ENCODE measurements around the gene DOCK6. TPM values are rescaled to one million over a fixed set of nuclear protein-coding genes. Genes with fewer than 3 reads are reported as not detected.

Gene DOCK6
- total and polyA plus RNA-seq, 10 of the 15 experiments (the other 5 are each of a cell fraction or from before 2014, with no cell fraction given) = 0.76 to 24.8 (median 4.7) TPM

DNA sequence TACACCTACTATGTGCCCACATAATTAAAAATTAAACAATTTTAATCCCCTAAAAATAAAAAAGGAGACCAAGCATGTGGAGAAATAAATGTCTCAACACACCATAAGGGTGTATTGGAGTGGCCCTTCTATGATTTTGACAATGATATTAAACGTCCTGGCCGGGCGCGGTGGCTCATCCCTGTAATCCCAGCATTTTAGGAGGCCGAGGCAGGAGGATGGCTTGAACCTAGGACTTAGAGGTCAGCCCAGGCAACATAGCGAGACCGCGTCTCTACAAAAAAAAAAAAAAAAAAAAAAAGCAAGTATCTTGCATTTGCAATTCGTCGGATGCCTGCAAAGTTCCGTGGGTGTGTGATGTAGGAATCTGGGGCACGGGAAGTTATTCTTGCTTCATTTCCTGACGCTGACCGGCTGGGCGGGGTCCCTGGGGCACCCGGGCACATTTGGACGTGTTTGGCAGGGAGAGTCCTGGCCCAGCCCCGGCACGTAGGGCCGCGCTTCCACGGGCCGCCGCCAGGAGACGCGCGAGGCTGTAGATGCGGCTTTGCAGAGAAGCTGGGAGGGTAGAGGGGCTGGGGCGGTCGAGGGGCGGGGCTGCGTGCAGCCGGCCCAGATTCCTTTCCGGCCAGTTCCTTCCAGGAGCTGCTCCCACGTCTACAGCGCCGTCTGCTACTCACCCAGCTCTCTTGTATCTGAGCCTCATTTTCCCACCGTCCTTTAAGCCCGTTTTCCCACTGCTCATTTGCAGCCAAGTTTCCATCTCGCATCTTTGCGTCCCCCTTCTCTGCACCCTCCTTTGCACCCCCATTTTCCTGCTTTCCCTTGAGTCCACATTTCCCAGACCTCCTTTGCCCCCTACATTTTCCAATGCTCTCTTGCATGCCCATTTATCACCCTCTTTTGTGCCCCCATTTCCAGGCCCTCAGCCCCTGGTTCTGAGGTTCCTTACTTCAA is 31.4 kb upstream of the DOCK6 start:
- RAD21 ChIA-PET (ENCODE audit: unreplicated experiment) = interaction anchor here (0.6 to 1.2 kb wide), 12 partner anchors 11 to 1662 kb away, joined by 3 to 27 read pairs (median 4); partner anchors contain the start of genes CCDC159, CNN1, ELOF1 and ODAD3
- in situ Hi-C loops (cut with MboI) = loop anchor here (10.0 kb wide), 1 partner anchor 181 kb away; no protein-coding TSS in a partner anchor
- peak; percentile 53; the same call in 1 of the 2 replicates for TF ChIP-seq ZNF384 (IDR thresholded peaks at IDR 0.05; ENCODE audit: borderline replicate concordance, low read depth, low read length)
- TF ChIP-seq SMC3 (IDR thresholded peaks at IDR 0.05; ENCODE audit: borderline replicate concordance, low read length) = peak; percentile 94
- peak; percentile 48; the same call in 1 of the 2 replicates for TF ChIP-seq IKZF1 (conservative IDR thresholded peaks at IDR 0.05)
- TF ChIP-seq SMARCA5 (IDR thresholded peaks at IDR 0.05) = peak; percentile 72; the same call in 1 of the 2 replicates
- TF ChIP-seq HDGF (IDR thresholded peaks at IDR 0.05) = 0 out of 2 replicates have a peak, but pooled peaks have one; percentile 39
- peak; percentile 96 for TF ChIP-seq RAD21 (IDR thresholded peaks at IDR 0.05; ENCODE audit: insufficient read depth, low read depth, low read length)
- TF ChIP-seq, protein P1, sequence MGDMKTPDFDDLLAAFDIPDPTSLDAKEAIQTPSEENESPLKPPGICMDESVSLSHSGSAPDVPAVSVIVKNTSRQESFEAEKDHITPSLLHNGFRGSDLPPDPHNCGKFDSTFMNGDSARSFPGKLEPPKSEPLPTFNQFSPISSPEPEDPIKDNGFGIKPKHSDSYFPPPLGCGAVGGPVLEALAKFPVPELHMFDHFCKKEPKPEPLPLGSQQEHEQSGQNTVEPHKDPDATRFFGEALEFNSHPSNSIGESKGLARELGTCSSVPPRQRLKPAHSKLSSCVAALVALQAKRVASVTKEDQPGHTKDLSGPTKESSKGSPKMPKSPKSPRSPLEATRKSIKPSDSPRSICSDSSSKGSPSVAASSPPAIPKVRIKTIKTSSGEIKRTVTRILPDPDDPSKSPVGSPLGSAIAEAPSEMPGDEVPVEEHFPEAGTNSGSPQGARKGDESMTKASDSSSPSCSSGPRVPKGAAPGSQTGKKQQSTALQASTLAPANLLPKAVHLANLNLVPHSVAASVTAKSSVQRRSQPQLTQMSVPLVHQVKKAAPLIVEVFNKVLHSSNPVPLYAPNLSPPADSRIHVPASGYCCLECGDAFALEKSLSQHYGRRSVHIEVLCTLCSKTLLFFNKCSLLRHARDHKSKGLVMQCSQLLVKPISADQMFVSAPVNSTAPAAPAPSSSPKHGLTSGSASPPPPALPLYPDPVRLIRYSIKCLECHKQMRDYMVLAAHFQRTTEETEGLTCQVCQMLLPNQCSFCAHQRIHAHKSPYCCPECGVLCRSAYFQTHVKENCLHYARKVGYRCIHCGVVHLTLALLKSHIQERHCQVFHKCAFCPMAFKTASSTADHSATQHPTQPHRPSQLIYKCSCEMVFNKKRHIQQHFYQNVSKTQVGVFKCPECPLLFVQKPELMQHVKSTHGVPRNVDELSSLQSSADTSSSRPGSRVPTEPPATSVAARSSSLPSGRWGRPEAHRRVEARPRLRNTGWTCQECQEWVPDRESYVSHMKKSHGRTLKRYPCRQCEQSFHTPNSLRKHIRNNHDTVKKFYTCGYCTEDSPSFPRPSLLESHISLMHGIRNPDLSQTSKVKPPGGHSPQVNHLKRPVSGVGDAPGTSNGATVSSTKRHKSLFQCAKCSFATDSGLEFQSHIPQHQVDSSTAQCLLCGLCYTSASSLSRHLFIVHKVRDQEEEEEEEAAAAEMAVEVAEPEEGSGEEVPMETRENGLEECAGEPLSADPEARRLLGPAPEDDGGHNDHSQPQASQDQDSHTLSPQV (IDR thresholded peaks at IDR 0.05) = peak; percentile 57; the same call in 1 of the 2 replicates
- peak; percentile 41 for TF ChIP-seq SP1 (IDR thresholded peaks at IDR 0.05; ENCODE audit: low read depth, low read length)
- no peak for TF ChIP-seq KDM1A (IDR thresholded peaks at IDR 0.05; ENCODE audit: borderline replicate concordance)
- TF ChIP-seq CHD2 (IDR thresholded peaks at IDR 0.05; ENCODE audit: borderline replicate concordance, low read depth, low read length) = peak; percentile 35; the same call in 1 of the 2 replicates
- TF ChIP-seq RB1 (IDR thresholded peaks at IDR 0.05; ENCODE audit: borderline replicate concordance) = no peak
- no peak for TF ChIP-seq LARP7 (IDR thresholded peaks at IDR 0.05)
- peak; percentile 22; the same call in 1 of the 2 replicates for TF ChIP-seq CREM (IDR thresholded peaks at IDR 0.05; ENCODE audit: low read depth)
- 0 out of 3 replicates have a peak, but pooled peaks have one; percentile 18 for TF ChIP-seq POU2F2 (IDR thresholded peaks at IDR 0.05; ENCODE audit: borderline replicate concordance, low read depth, low read length)
- TF ChIP-seq TCF3 (IDR thresholded peaks at IDR 0.05; ENCODE audit: borderline replicate concordance, insufficient read depth, low read depth, low read length) = 0 out of 2 replicates have a peak, but pooled peaks have one; percentile 20
- TF ChIP-seq, protein P2, sequence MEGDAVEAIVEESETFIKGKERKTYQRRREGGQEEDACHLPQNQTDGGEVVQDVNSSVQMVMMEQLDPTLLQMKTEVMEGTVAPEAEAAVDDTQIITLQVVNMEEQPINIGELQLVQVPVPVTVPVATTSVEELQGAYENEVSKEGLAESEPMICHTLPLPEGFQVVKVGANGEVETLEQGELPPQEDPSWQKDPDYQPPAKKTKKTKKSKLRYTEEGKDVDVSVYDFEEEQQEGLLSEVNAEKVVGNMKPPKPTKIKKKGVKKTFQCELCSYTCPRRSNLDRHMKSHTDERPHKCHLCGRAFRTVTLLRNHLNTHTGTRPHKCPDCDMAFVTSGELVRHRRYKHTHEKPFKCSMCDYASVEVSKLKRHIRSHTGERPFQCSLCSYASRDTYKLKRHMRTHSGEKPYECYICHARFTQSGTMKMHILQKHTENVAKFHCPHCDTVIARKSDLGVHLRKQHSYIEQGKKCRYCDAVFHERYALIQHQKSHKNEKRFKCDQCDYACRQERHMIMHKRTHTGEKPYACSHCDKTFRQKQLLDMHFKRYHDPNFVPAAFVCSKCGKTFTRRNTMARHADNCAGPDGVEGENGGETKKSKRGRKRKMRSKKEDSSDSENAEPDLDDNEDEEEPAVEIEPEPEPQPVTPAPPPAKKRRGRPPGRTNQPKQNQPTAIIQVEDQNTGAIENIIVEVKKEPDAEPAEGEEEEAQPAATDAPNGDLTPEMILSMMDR (IDR thresholded peaks at IDR 0.05 in 2 of 3, conservative IDR thresholded peaks at IDR 0.05 in 1 of 3; ENCODE audit: control insufficient read depth in 2 of 3, extremely low read depth in 1 of 3, insufficient read depth in 1 of 3, low read depth in 3 of 3, low read length in 3 of 3) = peak; percentile 91 to 100 (median 96)

More for the DNA sequence above, 31.4 kb upstream of the DOCK6 start:
- ChIA-PET CTCF (interaction anchor here (0.6 to 5.2 kb wide), 15 partner anchors 10 to 189 kb away, joined by 3 to 51 read pairs (median 3); partner anchors contain the start of genes CCDC159, ODAD3, RAB3D and SWSAP1), POLR2A (interaction anchor here (0.5 to 1.4 kb wide), 4 partner anchors 46 to 176 kb away, joined by 3 to 8 read pairs (median 4); partner anchors contain the start of gene SWSAP1), SMC1A (ENCODE audit: uncharacterized antibody, unreplicated experiment) (interaction anchor here (0.5 to 4.1 kb wide), 9 partner anchors 9 to 189 kb away, joined by 3 to 40 read pairs (median 4); partner anchors contain the start of genes RAB3D and SWSAP1)
- BruUV-seq (replicated peaks) = no TSS peak
- H2AFZ ChIP-seq (ENCODE audit: control insufficient read depth, low read depth, low read length) = peak overlapping the region; percentile 91
- H3K4me1 ChIP-seq (ENCODE audit: control insufficient read depth, insufficient read depth, low read length) = peaks cover 7% of the 10 kb centered on the region
- intact Hi-C loops (cut with micrococcal nuclease; ENCODE audit: unreplicated experiment) = loop anchor here (2.0 to 5.0 kb wide), 3 partner anchors 87 to 189 kb away; partner anchors contain the start of genes ODAD3 and PRKCSH
- H3K79me2 ChIP-seq (ENCODE audit: control insufficient read depth, insufficient read depth, low read length) = no peaks in the 10 kb centered on the region
- peak overlapping the region; percentile 32; the same call in 1 of the 2 replicates for H3K4me3 ChIP-seq
- no peaks in the 10 kb centered on the region for H3K27me3 ChIP-seq (replicated peaks in 1 of 2; ENCODE audit: control insufficient read depth in 2 of 2, insufficient read depth in 2 of 2, low read length in 1 of 2)
- peak; percentile 59 for DNase-seq (ENCODE audit: low read depth, low spot score)
- H3K9ac ChIP-seq (ENCODE audit: control insufficient read depth, insufficient read depth, low read length) = no peak overlapping the region
- H3K9me3 ChIP-seq (replicated peaks; ENCODE audit: control insufficient read depth, insufficient read depth, low read length) = no peaks in the 10 kb centered on the region
- ATAC-seq = peak; percentile 99
- H4K20me1 ChIP-seq (ENCODE audit: control insufficient read depth, insufficient read depth) = no peaks in the 10 kb centered on the region
- no peak for FAIRE-seq
- WGBS (ENCODE audit: insufficient coverage, insufficient replicate concordance, low lambda C conversion rate, missing lambda C conversion rate) = 3% methylated on average over 24 of the region's 41 CpGs
- H3K36me3 ChIP-seq (ENCODE audit: control insufficient read depth in 2 of 2, insufficient read depth in 2 of 2, low read length in 1 of 2) = no peaks in the 10 kb centered on the region
- no peak overlapping the region for H3K27ac ChIP-seq (ENCODE audit: control insufficient read depth, insufficient read depth)
- peak overlapping the region; percentile 94 for H3K4me2 ChIP-seq (ENCODE audit: control insufficient read depth, insufficient read depth)
